ENCODE measurements around the gene GRIP1.

- TF ChIP-seq CTCF (IDR thresholded peaks at IDR 0.05) (no peak), POLR2A (IDR thresholded peaks at IDR 0.05) (no peak), EP300 (IDR thresholded peaks at IDR 0.05) (no peak)
Measured at GRCh38 chr12:66571361-66571915, 107.4 kb downstream of the GRIP1 start.

All from tibial nerve (tissue), 4 donors.